Stimulated activated CD4-positive, alpha-beta T cell treated with anti-CD3 and anti-CD28 coated beads, Interleukin-15, amount 100 ng/mL, for 1 hour (primary cell): ENCODE data around the gene TBC1D14.
"Not testable (repeated sequence)": the region's sequence is repeated elsewhere in the genome, so short reads cannot be mapped to it uniquely, and the experiment has no call there.

Source experiments
- DNase-seq, 2 donors: peaks; one replicate each; pipeline ENCODE4 v3.0.0-alpha.2; 2020; ENCODE audit warnings: low read depth in 1 of 2, low spot score in 1 of 2

The TBC1D14 gene

GRCh38 chr4:6909970-6910339 lies 329 bp downstream of the TBC1D14 start:
- peak in 1 of 2 donors; percentile 43 for DNase-seq

GRCh38 chr4:6910340-6910959 lies 824 bp downstream of the TBC1D14 start:
- DNase-seq: no peak

- DNase-seq: no peak
Measured at GRCh38 chr4:6910960-6911874, 1.6 kb downstream of the TBC1D14 start.

- not testable (repeated sequence) for DNase-seq
Measured at GRCh38 chr4:6911917-6912316, 2.3 kb downstream of the TBC1D14 start.

- DNase-seq: no peak
Measured at GRCh38 chr4:6912441-6912840, 2.8 kb downstream of the TBC1D14 start.

- no peak for DNase-seq
Measured at GRCh38 chr4:6913350-6913905, 3.8 kb downstream of the TBC1D14 start.

- DNase-seq: no peak
Measured at GRCh38 chr4:6914448-6914847, 4.8 kb downstream of the TBC1D14 start.

- DNase-seq: no peak
Measured at GRCh38 chr4:6915041-6916005, 5.7 kb downstream of the TBC1D14 start.

- no peak for DNase-seq
Measured at GRCh38 chr4:6916069-6916586, 6.5 kb downstream of the TBC1D14 start.

GRCh38 chr4:6916587-6917460 lies 7.2 kb downstream of the TBC1D14 start:
- DNase-seq: peak in 1 of 2 donors; percentile 36

- no peak for DNase-seq
Measured at GRCh38 chr4:6917461-6918271, 8.0 kb downstream of the TBC1D14 start.

GRCh38 chr4:6918338-6918737 lies 8.7 kb downstream of the TBC1D14 start:
- DNase-seq: no peak

GRCh38 chr4:6920171-6920570 lies 10.5 kb downstream of the TBC1D14 start:
- DNase-seq: no peak

GRCh38 chr4:6923507-6923906 lies 13.9 kb downstream of the TBC1D14 start:
- DNase-seq: no peak

- no peak for DNase-seq
Measured at GRCh38 chr4:6924361-6924779, 14.7 kb downstream of the TBC1D14 start.

GRCh38 chr4:6925357-6925836 lies 15.8 kb downstream of the TBC1D14 start:
- no peak for DNase-seq

GRCh38 chr4:6926081-6926480 lies 16.5 kb downstream of the TBC1D14 start:
- no peak for DNase-seq

GRCh38 chr4:6926681-6927478 lies 17.3 kb downstream of the TBC1D14 start:
- DNase-seq: peak; percentile 34 to 37
